GM18519 (cell line): Measurements from ENCODE around the gene DOLK.

Source experiments
- ATAC-seq: cut with Tn5 transposase; IDR thresholded peaks from one replicate; pipeline ENCODE4 v1.9.1; 2021; ENCODE audit warnings: mild to moderate bottlenecking, moderate library complexity; ENCODE audit not compliant: unreplicated experiment, low FRiP score

DOLK gene

DNA sequence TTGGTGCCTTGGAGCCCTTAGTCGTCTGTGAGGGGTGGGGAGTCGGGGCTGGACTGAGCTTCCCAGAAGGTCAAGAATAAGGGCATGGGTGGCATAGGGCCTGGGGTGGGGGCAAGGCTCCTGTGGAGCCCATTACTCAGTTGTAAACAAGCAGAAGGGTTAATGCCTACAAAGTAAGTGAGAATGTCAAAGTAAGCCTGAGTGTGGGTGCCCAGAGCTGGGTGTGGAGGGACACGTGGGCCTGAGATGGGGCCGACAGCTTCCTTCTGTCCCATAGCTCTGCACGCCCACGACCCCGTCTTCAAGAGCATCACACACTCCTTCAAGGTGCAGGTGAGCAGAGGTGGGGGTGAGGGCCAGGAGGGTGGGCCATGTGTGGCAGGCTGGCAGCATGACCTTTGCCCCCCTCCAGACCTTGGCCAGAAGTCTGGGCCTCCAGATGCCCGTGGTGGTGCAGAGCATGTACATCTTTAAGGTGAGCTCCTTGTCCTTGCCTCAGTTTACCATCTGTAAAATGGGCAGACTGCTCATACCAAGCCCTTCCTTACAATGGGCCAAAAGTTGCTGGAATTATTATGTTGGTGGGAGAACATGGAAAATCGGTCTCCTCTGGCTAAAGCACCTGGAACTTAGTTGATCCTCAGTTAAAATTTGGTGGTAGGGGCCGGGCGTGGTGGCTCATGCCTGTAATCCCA lies 11.1 kb downstream of the DOLK start:
- no peak for ATAC-seq

DNA sequence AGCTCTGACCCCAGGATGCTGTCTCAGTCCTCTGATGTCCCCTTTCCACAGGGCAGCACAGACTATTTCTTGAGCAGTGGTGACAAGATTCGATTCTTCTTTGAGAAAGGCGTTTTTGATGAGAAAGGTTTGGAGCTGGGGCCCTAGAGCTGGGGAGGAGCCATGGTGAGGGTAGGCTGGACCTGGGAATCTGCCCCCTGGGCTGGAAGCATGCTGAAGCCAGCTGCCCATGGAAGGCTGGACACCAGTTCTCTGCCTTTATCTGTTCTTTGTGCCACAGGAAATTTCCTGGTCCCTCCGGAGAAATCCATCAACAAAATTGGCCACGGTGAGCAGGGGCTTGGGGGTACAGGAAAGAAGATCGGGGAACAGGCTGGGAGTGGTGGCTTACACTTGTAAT lies 13.7 kb downstream of the DOLK start:
- ATAC-seq = no peak

DNA sequence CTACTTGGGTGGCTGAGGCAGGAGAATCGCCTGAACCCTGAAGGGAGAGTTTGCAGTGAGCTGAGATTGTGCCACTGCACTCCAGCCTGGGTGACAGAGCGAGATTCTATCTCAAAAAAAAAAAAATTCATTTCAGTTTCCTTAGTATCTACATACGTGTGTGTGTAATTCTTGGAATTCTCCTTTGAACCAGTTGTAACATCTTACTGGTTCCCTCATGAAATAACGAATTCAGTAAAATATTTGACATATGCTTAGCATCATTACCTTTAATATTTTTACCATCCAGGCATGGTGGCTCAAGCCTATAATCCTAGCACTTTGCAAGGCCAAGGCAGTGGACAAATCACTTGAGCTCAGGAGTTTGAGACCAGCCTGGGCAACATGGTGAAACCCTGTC lies 17.8 kb downstream of the DOLK start:
- no peak for ATAC-seq

DNA sequence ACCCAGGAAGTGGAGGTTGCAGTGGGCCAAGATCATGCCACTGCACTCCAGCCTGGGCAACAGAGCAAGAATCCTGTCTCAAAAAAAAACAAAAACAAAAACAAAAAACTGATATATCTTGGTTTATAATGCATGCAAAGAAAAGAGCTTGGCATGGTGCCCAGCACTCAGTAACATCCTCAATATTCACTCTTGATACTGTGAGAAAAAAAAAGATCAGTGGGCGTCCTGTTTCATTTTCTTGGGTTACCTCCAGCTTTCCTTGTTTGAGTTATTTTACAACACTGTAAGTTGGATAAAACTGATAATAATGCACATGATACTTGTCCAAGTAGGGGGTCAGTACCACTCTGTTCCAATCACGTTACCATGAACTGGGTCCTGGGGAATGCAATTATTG lies 18.8 kb downstream of the DOLK start:
- no peak for ATAC-seq

DNA sequence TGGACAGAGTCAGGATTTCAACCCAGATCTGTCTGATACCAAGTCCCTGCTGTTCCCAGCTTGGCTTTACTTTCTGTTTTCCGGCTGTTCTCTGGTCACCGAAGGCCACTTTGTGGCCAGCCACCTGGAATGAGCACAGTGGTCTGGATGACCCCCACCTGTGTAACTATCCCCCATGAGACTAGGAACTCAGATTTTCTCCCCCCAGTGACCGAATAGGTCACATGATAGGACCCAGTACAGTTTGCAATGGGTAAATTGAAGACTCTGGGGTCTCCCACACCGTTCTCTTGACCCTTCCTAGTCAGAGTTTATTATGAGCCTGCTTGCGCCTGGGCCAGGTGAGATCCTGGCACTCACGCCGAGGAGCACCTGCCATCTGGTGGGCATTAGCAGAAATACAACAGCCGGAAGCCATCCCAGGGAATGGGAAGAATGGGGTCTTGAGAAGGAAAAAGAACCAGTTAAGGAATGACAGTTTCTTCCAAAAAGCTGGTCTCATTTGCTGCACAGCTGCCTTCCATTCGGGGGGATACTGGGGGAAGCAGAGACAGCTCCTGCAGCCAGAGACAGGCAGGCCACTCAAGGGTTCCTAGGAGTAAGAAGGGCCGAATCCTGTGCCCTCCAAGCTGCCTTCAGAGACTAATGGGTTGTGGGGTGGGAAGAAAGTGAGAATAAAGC lies 19.5 kb downstream of the DOLK start:
- ATAC-seq = no peak

DNA sequence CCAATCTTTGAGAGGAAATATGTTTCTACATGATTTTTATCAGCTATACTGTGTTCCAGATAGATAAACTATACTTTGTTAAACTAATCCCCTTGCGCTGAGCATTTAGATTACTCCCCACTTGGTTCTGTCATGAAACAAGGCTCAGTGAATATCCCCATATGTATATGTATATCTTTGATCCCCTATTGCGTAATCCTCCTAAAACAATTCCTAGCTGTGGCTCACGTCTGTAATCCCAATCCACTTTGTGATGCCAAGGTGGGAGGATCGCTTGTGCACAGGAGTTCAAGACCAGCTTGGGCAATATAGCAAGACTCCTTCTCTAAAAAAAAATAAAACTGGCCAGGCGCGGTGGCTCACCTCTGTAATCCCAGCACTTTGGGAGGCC lies 23.9 kb downstream of the DOLK start:
- no peak for ATAC-seq

DNA sequence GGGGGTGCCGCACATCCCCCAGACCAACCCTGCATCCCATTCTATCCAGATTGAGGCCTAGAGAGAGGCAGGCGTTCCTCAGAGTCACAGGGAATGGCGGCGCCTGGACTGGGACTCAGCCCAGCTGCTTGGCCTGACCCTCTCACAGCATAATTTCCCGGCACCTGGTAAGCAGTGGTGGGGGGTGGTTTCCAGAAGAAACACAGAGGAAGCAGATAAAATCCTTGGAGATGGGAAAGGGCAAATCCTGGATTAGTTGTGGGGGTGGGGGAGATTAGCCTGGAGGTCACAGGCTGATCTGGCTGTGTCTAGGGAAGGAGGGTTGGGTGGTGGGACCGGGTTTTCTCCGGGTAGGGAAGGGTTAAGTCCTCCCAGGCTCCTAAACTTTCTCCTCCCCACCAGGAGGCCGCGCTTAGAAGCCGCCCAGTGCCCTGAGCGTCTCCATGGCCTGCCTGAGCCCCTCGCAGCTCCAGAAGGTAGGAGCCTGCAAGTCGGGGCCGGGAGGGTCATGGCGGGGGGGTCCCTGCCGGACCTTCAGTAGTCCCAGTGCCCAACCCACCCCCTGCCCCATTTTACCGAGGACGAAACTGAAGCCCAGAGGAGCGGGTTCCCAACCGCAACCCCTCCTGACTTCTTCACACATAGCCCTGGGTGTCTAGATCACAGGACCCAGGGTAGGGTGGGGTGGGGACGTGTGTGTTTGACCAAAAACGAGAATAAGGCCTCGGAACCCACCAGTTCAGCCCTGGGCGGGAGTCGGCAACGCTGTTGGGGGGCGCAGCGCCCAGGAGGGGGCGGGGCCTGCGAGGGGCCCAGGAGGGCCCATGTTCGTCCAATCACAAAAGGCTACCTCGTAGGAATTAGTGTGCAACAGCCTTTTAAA lies 25.3 kb downstream of the DOLK start:
- ATAC-seq = no peak

DNA sequence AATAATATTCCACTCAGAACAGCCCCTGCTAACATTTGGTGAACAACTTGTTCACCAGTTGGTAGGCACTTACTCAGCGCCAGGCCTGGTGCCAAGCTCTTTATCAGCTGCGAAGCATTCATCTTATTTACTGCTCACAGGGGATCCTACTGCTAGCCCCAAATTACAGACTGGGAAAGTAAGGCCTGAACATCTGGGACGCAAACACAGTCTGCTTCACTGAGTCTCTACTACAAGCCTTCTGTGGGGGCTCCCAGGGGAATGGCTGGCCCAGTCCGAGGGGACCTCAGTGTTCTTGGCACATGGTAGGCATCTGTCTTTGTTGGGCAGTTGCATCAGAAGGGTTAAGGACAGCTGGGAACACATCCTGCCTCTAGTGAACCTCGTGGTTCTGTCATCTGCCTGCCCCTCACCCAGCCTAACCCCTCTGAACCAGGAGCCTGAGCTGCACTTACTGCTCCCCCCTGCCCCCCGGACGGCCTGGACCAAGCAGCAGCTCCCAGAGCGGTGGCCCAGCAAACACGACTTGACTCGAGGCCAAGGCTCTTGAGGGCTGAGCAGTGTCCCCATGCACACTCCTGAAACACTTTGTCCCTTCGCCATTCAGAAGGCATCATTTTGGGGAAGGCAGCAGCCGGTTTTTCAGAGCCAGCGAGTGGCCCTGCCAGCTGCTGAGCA lies 26.9 kb downstream of the DOLK start, which contains the start of gene PHYHD1:
Gene PHYHD1, plus strand, starts transcription at position 602 of the 678 bp plus-strand sequence. CDS start 1,342 bp downstream, outside the sequence.
- no peak for ATAC-seq

DNA sequence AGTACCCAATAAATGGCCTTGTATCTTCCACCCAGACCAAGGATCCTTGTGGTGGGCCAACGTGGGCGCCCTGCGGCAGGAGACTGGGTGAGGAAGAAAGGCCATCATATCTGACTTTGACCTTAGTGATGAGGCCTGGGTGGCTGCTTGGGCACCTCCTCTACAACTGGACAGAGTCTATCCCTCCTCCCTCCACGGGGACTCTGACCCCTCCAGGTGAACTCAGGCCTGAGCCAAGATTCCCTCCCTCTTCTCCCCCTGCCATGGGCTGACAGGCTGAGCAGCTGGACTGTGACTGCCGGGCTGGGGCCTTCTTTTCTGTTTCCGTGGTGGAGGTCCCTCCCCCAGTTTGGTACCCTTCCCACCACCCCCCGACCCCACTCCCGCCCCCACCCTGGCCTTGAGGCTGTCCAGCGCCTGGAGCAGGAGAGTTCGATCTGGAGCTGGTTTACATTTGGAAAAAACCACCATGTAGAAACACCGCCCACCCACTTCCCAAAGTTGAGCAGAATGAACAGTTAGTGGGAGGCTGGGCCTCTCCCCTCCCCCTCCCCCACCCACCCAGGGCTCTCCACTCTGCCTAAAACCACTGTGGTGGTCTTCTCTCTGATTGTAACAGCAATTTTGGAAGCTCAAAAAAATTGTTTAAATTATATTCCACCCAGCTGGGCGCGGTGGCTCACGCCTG lies 27.9 kb downstream of the DOLK start:
- no peak for ATAC-seq

DNA sequence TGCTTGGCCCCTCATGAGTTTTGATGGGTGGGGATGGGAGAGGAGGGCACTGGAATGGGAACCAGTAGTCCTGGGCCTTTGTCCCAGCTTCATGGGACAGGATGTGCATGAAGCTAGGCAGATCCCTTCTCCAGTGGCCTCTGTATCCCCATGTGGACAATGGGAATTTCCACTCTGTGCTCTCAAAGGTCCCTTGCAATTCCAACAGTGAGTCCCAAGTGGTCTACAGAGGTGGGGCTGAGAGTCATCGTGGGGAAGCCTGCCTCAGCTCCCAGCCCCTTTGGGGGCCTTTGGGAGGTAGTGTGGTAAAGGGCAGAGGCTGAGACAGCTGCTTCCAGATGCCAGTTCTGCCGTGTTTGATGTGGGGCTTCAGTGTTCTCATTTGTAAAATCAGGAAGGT lies 28.5 kb downstream of the DOLK start:
- no peak for ATAC-seq

DNA sequence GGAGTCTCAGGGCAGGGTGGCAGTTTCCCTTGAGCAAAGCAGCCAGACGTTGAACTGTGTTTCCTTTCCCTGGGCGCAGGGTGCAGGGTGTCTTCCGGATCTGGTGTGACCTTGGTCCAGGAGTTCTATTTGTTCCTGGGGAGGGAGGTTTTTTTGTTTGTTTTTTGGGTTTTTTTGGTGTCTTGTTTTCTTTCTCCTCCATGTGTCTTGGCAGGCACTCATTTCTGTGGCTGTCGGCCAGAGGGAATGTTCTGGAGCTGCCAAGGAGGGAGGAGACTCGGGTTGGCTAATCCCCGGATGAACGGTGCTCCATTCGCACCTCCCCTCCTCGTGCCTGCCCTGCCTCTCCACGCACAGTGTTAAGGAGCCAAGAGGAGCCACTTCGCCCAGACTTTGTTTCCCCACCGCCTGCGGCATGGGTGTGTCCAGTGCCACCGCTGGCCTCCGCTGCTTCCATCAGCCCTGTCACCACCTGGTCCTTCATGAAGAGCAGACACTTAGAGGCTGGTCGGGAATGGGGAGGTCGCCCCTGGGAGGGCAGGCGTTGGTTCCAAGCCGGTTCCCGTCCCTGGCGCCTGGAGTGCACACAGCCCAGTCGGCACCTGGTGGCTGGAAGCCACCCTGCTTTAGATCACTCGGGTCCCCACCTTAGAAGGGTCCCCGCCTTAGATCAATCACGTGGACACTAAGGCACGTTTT lies 30.1 kb downstream of the DOLK start:
- no peak for ATAC-seq

DNA sequence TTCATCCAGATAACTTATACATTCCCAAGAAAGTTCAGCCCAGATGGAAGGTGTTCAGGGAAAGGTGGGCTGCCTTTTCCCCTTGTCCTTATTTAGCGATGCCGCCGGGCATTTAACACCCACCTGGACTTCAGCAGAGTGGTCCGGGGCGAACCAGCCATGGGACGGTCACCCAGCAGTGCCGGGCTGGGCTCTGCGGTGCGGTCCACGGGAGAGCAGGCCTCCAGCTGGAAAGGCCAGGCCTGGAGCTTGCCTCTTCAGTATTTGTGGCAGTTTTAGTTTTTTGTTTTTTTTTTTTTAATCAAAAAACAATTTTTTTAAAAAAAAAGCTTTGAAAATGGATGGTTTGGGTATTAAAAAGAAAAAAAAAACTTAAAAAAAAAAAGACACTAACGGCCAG lies 30.7 kb downstream of the DOLK start:
- ATAC-seq = no peak

DNA sequence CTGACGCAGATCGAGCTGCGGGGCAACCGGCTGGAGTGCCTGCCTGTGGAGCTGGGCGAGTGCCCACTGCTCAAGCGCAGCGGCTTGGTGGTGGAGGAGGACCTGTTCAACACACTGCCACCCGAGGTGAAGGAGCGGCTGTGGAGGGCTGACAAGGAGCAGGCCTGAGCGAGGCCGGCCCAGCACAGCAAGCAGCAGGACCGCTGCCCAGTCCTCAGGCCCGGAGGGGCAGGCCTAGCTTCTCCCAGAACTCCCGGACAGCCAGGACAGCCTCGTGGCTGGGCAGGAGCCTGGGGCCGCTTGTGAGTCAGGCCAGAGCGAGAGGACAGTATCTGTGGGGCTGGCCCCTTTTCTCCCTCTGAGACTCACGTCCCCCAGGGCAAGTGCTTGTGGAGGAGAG lies 31.2 kb downstream of the DOLK start:
- no peak for ATAC-seq

DNA sequence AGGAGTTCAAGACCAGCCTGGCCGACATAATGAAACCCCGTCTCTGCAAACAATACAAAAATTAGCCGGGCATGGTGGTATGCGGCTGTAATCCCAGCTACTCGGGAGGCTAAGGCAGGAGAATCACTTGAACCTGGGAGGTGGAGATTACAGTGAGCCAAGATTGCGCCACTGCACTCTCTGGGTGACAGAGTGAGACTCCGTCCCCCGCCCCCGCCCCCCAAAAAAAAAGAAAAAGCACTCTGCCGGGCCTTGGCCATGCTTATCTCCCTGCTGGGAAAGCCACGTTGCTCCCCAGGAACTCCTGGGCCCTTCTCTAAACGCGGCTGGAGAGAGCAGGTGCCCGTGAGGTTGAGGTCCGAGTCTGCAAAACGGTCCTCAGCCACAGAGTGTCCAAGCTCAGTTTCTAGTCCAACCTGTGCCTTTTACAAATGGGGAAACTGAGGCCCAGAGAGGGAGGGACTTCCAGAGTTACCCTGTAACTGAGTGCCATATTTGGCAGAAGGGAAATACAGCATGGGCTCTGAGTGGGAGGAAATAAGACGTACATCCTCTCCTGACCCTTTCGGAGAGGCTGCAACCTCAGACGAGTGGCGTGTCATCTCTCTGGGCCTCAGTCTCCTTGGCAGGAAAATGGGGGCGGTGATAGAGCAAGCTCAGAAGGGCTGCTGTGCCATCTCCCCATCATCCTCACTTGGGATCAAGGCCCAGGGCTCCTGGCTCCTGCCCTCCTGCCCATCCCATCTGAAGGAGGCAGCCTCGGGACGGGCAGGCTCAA lies 33.2 kb downstream of the DOLK start:
- ATAC-seq = no peak

DNA sequence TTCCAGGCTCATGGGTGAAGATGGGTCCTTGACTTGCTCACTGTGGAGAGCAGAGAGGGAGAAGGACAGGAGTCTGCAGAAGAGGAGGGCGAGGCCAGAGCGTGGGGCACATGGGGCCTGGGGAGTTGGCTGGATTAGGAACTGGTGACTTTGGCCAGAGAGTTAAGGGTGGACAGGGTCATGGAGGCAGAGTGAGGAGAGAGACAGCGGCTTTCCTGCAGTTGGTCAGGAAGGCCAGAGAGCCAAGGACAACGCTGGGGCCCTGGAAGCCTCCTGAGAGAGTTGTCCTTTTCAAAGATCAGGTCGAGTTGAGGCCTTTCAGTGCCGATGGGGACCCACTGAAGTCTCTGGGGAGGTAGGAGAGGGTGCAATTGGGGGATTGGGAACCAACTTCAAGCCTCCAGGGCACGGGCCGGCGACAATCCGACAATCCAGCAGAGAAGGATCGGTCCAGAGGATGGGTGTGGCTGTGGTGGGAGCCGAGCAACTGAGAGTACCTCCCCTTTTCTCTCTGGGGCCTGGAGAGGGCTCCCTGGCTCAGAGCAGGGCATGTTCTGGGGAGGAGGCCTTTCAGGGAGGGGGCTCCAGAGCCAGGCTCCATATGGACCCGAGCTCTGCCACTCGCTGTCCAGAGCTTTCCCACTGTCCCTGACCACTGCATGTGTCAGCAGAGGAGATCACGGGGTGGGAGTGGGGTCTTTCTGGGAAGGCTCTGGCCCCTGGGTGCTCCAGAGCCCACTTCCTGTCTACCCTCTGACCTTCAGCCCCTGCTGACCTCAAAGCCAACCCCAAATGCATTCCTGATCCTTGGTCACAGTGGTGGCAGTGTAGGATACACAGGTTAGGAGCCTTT lies 34.1 kb downstream of the DOLK start:
- no peak for ATAC-seq

DNA sequence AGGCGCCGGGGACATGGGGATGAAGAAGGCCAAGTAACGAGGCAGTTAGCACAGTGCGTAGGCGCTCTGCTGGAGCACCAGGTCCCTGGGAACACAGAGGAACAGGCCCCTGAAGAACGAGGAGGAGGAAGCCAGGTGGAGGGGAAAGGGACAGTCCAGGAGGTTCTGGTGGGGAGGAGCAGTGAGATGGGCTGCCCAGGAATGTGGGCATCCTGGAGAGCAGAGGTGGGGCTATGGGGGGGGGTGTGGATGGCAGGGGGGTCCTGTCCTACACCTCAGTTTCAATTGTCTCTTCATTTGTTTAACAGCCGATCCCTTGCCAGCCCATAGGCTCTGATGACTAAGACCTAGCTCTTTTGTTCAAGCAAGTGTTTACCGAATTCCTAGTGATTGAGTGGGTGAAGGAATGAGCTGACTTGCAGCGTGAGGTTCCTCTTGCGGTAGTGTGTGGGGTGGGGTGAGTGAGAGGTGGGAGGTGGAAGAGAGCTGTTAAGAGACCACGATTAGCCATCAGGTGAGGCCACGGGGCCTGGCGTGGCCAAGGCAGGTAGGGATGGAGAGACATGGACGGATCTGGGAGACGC lies 35.0 kb downstream of the DOLK start:
- no peak for ATAC-seq

DNA sequence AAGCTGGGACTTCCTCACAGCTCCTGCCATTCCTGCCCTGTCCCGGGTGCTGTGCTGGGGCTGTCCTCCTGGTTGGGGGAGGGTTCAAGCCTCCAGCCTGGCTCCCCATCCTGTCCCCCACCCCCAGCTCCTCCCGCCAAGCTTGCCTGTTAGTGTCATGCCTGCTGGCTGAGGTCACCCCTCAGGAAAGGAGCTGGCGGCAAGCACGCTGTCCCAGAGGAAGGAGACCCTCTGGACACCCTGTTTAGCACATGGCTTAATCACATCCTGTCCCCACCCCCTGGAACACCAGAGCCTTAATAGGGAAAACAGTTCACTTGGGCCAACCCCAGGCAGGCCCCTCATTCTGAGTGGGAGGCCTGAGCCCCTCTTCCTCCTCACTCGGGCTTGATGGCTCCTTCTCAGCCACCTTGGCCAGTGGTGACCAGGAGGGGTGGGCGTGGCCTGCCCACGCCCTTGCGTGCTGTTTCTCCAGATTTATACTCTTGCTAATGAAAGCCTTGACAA lies 35.8 kb downstream of the DOLK start:
- ATAC-seq = no peak
